HG03354 (cell line): ENCODE data around the gene TRABD2B.
"Not testable (repeated sequence)": the region's sequence is repeated elsewhere in the genome, so short reads cannot be mapped to it uniquely, and the experiment has no call there.

Source experiments
- ATAC-seq: cut with Tn5 transposase; IDR thresholded peaks from one replicate; pipeline ENCODE4 v1.9.1; 2021; ENCODE audit warnings: mild to moderate bottlenecking; ENCODE audit not compliant: unreplicated experiment, poor library complexity, severe bottlenecking

The TRABD2B gene

DNA sequence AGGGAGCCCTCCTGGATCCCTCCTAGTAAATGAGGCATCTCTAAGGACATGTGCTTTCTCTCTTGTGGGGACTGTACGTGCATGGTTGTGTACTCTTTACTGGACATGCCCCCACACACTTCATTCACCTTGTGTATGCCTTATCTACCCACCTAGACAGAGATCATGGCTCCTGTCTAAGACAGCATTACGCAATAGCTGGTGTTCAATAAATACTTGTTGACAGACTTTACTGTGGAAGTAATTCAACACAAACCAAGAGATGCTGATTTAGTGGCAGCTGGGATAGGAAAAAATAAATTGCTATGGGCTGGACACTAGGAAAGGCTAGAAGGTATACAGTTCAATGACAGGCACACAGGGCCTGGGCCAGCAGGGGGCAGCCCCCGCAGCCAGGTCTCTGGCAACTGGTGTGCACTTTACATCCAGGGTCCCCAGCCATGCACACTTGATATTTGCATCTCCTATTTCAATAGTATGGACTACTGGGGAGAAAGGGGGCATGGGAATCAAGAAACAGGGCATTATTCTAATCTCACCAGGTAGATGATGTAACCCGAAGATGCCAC lies 24.2 kb downstream of the TRABD2B start:
- ATAC-seq, result no peak

DNA sequence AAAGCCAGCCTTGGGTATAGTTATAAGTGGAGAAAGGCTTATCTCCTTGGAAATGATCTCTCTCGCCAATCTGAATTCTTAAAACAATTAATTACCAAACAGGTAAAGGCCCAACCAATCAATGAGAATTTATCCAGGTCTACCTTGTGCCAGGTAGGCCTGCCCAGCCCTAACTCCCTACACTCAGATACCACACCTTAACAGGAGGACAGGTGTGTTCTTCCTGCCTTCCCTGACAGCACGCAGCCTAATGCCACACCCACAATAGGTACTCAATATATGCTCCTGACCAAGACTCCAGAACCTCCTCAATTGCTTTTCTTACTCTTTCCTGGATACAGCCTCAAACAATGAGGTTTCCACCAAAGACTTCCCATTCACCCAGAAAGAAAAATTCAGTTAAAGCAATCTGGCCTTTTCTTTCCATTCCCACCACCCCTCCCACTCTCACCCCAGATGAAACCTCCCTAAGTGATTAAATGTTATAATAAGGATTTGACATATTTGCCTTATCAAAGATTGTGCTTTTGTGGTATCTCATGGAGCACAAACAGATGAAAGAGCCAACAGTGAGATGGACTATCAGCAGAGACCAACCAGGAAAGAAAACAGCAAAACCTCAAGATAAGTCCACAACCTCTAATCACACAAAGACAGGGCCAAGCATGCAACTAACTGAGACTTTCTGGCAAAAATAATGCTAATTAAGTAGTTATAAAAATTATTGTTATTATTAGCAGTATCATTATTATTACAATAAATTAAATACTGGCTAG lies 25.6 kb downstream of the TRABD2B start:
- no peak for ATAC-seq

DNA sequence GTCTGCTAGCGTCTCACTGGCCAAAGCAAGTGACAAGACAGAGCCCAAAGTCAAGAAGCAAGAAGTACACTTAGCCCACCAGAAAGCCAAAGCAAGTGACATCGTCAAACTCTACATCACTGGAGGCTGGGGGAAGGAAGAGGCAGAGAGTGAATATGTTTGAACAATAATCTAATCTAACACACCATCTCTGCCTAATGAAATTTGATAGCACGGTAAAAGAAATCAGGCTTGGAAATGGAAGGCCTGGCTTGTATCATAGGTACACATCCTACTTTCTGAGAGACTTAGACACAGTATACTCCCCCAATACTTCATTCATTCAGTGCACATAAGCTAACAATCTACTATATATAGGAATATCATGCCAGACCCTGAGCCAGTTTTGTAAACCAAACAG lies 26.3 kb downstream of the TRABD2B start:
- ATAC-seq, result no peak

DNA sequence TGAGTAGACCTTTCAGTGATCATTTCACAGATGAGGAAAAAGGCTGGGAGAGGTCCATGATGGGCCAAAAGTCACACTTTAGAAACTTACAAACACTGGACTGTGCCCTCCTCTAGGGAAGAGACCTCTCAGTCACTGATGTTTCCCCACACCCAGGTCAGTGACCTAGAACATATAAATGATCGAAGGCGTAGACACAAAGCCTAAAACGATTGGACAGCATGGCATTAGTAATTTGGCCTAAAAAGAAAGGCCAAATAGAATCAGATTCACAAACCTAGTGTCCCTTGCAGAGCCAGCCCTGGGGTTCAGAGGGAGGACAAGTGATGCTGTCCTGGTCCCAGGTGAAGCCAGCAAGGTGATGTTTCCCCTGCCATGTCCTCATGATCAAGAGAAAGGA lies 27.7 kb downstream of the TRABD2B start:
- no peak for ATAC-seq

DNA sequence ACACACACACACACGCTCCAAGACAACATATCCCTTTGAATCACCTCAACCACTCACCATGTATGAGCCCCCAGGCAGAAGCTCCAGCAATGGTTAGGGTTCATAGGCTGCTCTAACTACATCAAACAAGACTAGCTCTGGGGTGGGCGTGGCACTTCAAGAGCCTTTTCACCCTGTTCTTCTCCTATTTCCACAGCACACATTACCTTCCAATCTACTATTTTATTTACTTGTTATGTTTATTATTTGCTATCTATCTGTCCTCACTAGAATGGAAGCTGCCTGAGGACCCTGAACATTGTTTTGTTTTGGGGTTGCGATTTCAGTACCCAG lies 28.7 kb downstream of the TRABD2B start:
- ATAC-seq, result no peak

- ATAC-seq, result no peak
These were observed 29.2 kb downstream of the TRABD2B start for GRCh38 chr1:47967864-47968555.

DNA sequence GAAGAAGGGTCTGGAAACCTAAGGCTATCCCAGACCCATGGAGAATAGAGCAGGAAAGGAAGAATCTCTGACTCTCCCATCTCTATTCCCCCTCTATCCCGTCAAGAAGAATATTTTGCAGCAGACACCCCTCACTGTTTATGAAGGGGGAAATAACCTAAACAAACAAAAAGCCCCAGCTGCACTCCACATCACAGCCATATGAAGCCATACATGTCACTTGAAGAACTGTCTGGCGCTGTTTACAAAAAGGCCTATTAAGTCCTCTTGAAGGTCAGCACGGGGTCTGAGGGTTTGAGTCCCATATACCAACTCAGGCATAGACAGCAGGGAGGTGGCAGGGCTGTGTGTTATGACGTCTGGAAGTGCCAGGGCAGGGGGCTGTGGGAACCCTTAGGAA lies 31.4 kb downstream of the TRABD2B start:
- ATAC-seq, result no peak

DNA sequence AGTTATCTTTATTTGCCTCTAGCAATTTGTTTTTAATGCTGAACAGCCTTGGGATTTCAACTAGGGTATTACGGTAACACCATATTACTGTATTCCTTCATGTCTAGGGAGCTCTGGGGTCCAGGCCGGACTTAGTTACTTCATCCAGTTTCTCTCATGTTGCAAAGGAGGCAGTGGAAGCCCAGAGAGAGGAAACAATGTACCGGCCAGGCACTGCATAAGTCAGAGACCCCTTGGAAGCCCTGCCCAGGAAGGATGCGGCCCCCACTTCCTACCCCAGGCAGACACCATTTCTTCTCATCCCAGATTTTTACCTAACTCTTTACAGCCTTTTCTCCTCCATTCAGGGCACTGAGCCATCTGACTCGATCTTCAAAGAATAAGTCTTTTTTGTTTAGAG lies 32.5 kb downstream of the TRABD2B start:
- ATAC-seq, result no peak

DNA sequence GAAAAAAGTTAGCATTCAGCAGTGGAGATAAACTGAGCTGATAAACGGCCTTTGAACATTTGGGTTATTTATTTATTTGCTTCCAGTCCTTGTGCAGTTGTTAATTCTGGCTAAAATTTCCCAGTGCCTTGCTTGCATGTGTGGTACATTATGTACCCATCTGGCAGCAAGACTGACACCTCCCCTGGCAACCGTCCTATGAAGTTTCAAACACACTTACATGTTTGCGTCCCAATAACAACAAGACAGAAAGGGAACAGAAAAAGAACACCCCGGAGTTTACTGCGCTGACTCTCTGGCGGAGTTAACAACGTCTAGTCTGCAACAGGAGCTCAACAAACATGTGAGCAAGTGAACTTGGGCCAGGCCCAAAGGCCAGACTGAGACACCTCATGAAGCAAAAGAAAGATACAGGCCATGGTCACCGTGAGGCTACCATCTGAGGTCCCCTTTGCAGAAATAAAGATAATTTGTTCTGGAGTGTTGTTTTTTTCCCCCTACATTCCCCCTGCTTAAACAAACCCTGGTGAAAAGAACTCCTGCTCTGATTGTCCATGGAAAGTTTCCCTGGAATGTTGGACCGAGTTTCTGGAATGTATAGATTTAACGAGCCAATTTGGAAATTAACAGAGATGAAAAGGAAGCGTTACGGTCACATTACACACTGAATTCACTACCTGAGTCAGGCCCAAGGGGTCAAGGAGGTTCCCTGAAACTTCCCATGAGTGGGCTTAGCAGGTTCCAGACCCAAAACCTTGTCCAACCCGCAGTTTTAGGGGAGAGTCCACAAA lies 33.4 kb downstream of the TRABD2B start:
- no peak for ATAC-seq

GRCh38 chr1:47962750-47963492 lies 34.3 kb downstream of the TRABD2B start:
- no peak for ATAC-seq

DNA sequence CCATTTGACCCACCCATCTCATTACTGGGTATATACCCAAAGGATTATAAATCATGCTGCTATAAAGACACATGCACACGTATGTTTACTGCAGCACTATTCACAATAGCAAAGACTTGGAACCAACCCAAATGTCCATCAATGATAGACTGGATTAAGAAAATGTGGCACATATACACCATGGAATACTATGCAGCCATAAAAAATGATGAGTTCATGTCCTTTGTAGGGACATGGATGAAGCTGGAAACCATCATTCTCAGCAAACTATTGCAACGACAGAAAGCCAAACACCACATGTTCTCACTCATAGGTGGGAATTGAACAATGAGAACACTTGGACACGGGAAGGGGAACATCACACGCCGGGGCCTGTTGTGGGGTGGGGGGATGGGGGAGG lies 35.4 kb downstream of the TRABD2B start:
- ATAC-seq, result not testable (repeated sequence)

GRCh38 chr1:47956491-47956890 lies 40.7 kb downstream of the TRABD2B start:
- not testable (repeated sequence) for ATAC-seq

GRCh38 chr1:47953661-47954060 lies 43.5 kb downstream of the TRABD2B start:
- no peak for ATAC-seq

GRCh38 chr1:47951545-47952235 lies 45.5 kb downstream of the TRABD2B start:
- ATAC-seq, result no peak

DNA sequence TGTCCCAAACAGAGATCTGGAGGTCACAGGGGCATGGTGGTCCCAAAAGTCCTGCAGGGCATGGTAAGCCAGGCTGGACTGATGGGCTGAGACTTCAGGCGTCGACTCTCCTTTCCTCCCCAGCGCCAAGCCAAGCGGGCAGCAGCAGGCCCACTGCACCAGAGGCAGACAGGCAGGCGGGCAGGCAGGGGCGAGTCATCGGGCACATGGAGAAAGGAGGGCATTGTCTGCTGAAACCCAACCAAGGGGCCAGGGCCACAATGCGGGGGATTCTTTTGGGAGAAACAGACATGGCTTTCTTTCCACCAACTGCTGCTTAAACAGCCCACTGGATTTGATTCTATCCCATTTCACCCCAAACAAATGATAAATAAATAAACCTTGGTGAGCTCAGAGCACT lies 46.2 kb downstream of the TRABD2B start:
- ATAC-seq, result no peak

GRCh38 chr1:47950471-47950870 lies 46.7 kb downstream of the TRABD2B start:
- ATAC-seq, result no peak

DNA sequence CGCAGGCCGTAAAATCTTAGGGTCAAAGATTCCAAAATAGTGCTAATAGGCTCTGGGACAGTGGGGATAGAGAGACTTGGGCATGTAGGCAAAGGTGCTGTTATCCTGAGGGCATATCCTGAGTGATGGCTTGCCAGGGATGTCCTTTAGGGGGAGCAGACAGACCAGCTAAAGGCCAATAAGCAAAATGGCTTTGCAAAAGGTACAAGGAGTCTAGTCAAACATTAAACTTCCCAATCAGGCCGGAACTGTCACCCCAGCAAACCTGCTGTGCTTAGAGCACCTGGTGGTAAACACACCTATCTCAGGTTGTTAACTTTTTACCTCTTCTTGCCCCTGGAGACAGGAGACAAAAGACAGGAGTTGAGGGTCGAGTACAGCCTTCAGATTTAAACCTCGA lies 49.1 kb downstream of the TRABD2B start:
- ATAC-seq, result no peak

DNA sequence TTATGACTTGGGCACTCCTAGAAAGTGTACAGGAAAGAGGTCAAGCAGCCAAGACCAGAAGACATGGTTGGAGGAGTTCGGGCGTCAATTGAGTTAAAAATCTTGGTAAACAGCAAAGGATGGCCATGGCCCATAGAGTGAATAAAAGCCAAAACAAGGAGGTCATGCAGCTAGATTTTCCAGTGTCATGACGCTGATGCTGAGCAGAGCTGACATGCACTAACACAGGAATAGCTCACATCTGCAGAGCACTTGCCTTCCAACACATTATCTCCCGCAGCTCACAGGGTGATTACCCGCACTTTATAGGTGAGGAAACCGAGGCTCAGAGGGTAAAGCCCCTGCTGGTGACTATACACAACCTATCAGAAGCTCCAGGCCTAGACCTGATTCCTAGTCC lies 49.7 kb downstream of the TRABD2B start:
- ATAC-seq, result no peak

DNA sequence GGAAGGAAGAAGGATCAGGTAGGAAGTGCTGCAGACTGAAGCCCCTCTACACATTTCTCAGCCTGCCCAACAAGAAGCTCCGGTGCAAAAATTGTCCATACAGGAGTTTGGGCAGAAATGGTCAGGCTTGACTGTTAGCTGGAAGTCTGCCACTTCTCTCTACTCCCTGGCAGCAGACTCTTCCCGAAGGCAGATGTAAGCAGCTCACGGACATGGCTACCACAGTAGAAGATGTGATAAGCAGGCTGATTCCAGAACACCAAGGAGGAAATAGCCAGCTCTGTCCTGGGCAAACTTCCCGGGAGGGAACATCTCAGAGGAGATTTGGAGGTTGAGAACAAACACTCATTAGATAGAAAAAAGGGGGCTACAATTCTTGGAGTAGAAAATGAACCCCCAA lies 52.6 kb downstream of the TRABD2B start:
- ATAC-seq, result no peak
